Chondrocyte (in vitro differentiated cells): ENCODE measurements around the gene TTC38. TPM values are rescaled to one million over a fixed set of nuclear protein-coding genes. Genes with fewer than 3 reads are reported as not detected.
"Not testable (repeated sequence)": the region's sequence is repeated elsewhere in the genome, so short reads cannot be mapped to it uniquely, and the experiment has no call there.

Experiments used
- DNase-seq: peaks from one replicate; pipeline ENCODE4 v3.0.0; 2021; ENCODE audit warnings: mixed read lengths, low spot score
- H3K27ac Mint-ChIP-seq: one replicate; pipeline ENCODE4 v1.8.0; 2021; ENCODE audit warnings: mild to moderate bottlenecking, moderate library complexity, mixed read lengths; ENCODE audit not compliant: unreplicated experiment
- H3K27me3 Mint-ChIP-seq: 2 replicates; pipeline ENCODE4 v1.8.0; 2021; ENCODE audit warnings: low read depth, mixed read lengths
- H3K36me3 Mint-ChIP-seq: 2 replicates; pipeline ENCODE4 v1.8.0; 2021; ENCODE audit warnings: low read depth, mixed read lengths
- H3K4me1 Mint-ChIP-seq: 2 replicates; pipeline ENCODE4 v1.8.0; 2021; ENCODE audit warnings: low read depth, mild to moderate bottlenecking, mixed read lengths
- H3K4me3 Mint-ChIP-seq: one replicate; pipeline ENCODE4 v1.8.0; 2021; ENCODE audit warnings: mild to moderate bottlenecking, moderate library complexity, mixed read lengths; ENCODE audit not compliant: unreplicated experiment
- H3K9me3 Mint-ChIP-seq: 2 replicates; pipeline ENCODE4 v1.8.0; 2021; ENCODE audit warnings: low read depth, mixed read lengths
- CTCF ChIP-seq: fragments of 200-600 bp; sonication (generic); IDR thresholded peaks from 2 replicates; pipeline ENCODE4 v1.5.0; 2021; ENCODE audit warnings: antibody characterized with exemption, mild to moderate bottlenecking, moderate library complexity
- total RNA-seq: library from RNA; stranded (reverse); gene quantifications from 3 replicates; pipeline ENCODE4 v1.2.1, GENCODE V29; 2021

TTC38 gene
- total RNA-seq, 1 donor from 2014 or later = 13.8 TPM

DNA sequence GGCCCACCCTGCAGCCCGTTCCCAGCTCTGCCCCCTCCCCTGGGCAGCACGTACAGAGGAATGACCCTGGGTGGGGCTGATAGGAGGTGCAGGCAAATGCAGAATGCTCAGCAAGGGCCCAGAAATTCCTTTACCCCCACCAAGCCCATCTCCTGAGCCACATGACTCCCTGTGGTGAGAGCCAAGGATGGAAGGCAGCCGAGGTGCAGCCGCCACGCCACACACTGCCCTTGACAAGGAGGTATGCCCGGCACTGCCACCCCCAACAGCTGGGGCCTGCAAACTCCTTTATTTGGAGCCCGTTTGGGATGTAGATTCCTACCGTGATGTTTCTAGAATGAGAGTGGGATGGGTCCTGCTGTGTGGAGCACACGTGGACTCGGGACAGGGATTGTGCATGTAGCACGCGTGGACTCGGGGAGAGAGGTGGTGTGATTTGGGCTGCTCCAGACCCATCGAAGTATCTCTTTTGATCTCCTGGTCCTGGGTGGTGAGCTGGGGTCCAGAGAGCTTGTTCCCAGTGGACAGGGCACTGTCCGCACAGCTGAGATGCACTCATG, 41.8 kb downstream of the TTC38 start:
- Mint-ChIP-seq H3K4me3 (no peak overlapping the region), H3K27ac (no peak overlapping the region), H3K9me3 (no peaks in the 10 kb centered on the region), H3K27me3 (no peaks in the 10 kb centered on the region), H3K36me3 (no peaks in the 10 kb centered on the region), H3K4me1 (no peaks in the 10 kb centered on the region)
- no peak for TF ChIP-seq CTCF
- no peak for DNase-seq

DNA sequence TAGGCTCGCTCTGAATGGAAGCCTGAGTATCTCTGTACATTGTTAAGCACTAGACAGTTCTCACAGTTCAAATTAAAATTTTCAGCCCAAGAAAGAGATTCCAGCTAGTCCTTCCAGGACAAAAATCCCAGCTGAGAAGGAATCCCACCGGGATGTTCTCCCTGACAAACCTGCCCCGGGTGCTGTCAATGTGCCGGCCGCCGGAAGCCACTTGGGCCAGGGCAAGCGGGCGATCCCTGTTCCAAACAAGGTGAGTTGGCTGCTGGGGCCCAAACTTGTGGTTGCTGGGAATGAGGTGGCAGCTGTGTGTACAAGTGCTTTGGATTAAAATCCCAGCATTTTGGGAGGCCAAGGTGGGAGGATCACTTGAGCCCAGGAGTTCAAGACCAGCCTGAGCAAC, 44.2 kb downstream of the TTC38 start:
- DNase-seq = no peak
- H3K4me3 Mint-ChIP-seq = no peak overlapping the region
- H3K27me3 Mint-ChIP-seq = no peaks in the 10 kb centered on the region
- no peaks in the 10 kb centered on the region for H3K4me1 Mint-ChIP-seq
- no peak overlapping the region for H3K27ac Mint-ChIP-seq
- no peak for TF ChIP-seq CTCF
- H3K36me3 Mint-ChIP-seq = no peaks in the 10 kb centered on the region
- H3K9me3 Mint-ChIP-seq = no peaks in the 10 kb centered on the region

- not testable (repeated sequence) for H3K9me3 Mint-ChIP-seq, H3K27ac Mint-ChIP-seq, H3K36me3 Mint-ChIP-seq, H3K4me3 Mint-ChIP-seq, H3K27me3 Mint-ChIP-seq, DNase-seq, H3K4me1 Mint-ChIP-seq
Measured at GRCh38 chr22:46312848-46313247, 45.0 kb downstream of the TTC38 start.

DNA sequence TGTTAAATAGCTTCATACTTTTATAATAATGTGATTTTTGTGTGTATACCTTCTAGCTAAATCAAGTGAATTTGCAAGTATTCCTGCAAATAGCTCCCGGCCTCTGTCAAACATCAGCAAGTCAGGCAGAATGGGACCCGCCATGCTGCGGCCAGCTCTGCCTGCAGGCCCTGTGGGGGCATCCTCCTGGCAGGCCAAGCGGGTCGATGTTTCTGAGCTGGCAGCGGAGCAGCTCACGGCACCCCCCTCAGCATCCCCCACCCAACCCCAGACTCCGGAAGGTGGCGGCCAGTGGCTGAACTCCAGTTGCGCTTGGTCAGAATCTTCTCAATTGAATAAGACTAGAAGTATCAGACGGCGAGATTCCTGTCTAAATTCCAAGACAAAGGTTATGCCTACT, 48.2 kb downstream of the TTC38 start:
- no peak for TF ChIP-seq CTCF
- no peak overlapping the region for H3K27ac Mint-ChIP-seq
- DNase-seq = no peak
- no peaks in the 10 kb centered on the region for H3K27me3 Mint-ChIP-seq
- H3K36me3 Mint-ChIP-seq = peaks cover 2% of the 10 kb centered on the region
- no peaks in the 10 kb centered on the region for H3K4me1 Mint-ChIP-seq
- no peaks in the 10 kb centered on the region for H3K9me3 Mint-ChIP-seq
- no peak overlapping the region for H3K4me3 Mint-ChIP-seq

DNA sequence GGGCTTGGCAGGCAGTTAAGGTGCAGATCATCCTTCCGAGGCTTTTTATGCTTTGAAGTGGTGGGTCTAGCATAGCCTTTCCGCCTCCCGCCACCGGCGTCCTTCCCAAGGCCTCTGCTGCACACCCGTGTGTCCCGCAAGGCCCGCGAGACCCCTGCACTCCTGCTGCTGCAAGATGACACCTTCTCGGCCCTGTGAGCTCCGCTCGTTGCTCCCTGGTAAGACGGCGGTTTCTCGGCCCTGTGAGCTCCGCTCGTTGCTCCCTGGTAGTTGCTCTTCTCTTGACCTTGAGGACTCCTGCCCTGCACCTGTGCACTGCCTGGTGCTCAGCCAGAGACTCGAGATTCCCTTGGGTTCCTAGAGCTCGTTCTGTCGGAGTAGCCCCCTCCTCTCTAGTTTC, 49.8 kb downstream of the TTC38 start:
- TF ChIP-seq CTCF = no peak
- no peaks in the 10 kb centered on the region for H3K4me1 Mint-ChIP-seq
- H3K27me3 Mint-ChIP-seq = no peaks in the 10 kb centered on the region
- H3K36me3 Mint-ChIP-seq = peaks cover 2% of the 10 kb centered on the region
- no peak overlapping the region for H3K27ac Mint-ChIP-seq
- H3K4me3 Mint-ChIP-seq = no peak overlapping the region
- peak; percentile 72 for DNase-seq
- no peaks in the 10 kb centered on the region for H3K9me3 Mint-ChIP-seq

GRCh38 chr22:46318576-46318975, 50.8 kb downstream of the TTC38 start:
- no peak for TF ChIP-seq CTCF
- peaks cover 2% of the 10 kb centered on the region for H3K36me3 Mint-ChIP-seq
- no peak overlapping the region for H3K27ac Mint-ChIP-seq
- no peaks in the 10 kb centered on the region for H3K27me3 Mint-ChIP-seq
- H3K4me3 Mint-ChIP-seq = no peak overlapping the region
- DNase-seq = peak; percentile 86
- no peaks in the 10 kb centered on the region for H3K9me3 Mint-ChIP-seq
- no peaks in the 10 kb centered on the region for H3K4me1 Mint-ChIP-seq
